RWPE1 (cell line): ENCODE measurements around the gene ZDHHC16.
"Not testable (repeated sequence)": the region's sequence is repeated elsewhere in the genome, so short reads cannot be mapped to it uniquely, and the experiment has no call there.

Experiments
- CTCF ChIA-PET: fragments of 350-600 bp; sonication (Branson Sonifier 250); formaldehyde crosslinking; extraction: SDS; loops from one replicate; lab custom pipeline; 2021; lab: Yijun Ruan, JAX
- POLR2A ChIA-PET: fragments of 400-600 bp; formaldehyde crosslinking; extraction: SDS; loops from one replicate; lab custom pipeline; 2020; ENCODE audit warnings: antibody characterized with exemption; ENCODE audit not compliant: low non-redundant PET; lab: Yijun Ruan, JAX
- DNase-seq: peaks from one replicate; pipeline ENCODE4 v3.0.0; 2012; ENCODE audit warnings: low spot score
- H3K27ac ChIP-seq: fragments of 450-650 bp; 2 replicates; pipeline ENCODE4 v1.5.1; 2017
- TF ChIP-seq, protein P1 (sequence below): fragments of 450-650 bp; conservative IDR thresholded peaks from 2 replicates; pipeline ENCODE4 v1.5.1; 2017; ENCODE audit warnings: low read depth, mild to moderate bottlenecking

ZDHHC16 gene

GRCh38 chr10:97466755-97467154, 20.8 kb downstream of the ZDHHC16 start:
- ChIA-PET POLR2A (interaction anchor here (0.6 kb wide), 2 partner anchors 178 to 220 kb away, joined by 4 to 7 read pairs; partner anchors contain the start of gene AVPI1), CTCF (interaction anchor here (0.6 to 3.9 kb wide), 4 partner anchors 87 to 1220 kb away, joined by 4 to 18 read pairs (median 5); no protein-coding TSS in a partner anchor)
- TF ChIP-seq, protein P1, sequence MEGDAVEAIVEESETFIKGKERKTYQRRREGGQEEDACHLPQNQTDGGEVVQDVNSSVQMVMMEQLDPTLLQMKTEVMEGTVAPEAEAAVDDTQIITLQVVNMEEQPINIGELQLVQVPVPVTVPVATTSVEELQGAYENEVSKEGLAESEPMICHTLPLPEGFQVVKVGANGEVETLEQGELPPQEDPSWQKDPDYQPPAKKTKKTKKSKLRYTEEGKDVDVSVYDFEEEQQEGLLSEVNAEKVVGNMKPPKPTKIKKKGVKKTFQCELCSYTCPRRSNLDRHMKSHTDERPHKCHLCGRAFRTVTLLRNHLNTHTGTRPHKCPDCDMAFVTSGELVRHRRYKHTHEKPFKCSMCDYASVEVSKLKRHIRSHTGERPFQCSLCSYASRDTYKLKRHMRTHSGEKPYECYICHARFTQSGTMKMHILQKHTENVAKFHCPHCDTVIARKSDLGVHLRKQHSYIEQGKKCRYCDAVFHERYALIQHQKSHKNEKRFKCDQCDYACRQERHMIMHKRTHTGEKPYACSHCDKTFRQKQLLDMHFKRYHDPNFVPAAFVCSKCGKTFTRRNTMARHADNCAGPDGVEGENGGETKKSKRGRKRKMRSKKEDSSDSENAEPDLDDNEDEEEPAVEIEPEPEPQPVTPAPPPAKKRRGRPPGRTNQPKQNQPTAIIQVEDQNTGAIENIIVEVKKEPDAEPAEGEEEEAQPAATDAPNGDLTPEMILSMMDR: no peak
- peak overlapping the region; percentile 68 for H3K27ac ChIP-seq
- peak; percentile 72 for DNase-seq

DNA sequence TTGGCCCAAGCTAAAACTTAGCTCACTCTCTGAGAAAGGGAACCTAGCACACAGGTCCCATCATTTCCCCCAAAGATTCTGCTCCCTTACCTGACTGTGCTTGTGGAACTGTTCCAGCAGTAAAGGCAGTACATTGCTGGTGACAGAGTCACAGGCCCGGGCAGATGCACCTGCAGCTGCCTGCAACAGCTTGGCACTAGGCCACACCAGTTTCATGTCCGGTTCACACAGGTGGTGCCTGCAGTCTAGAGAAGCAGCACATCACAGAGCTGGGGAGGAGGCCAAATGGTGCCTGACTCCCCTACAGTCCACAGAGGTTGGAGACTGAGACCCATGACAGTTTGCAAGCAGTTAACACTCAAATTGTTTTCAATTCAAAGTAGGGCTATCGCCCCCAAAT, 22.2 kb downstream of the ZDHHC16 start:
- peak; percentile 49 for DNase-seq
- TF ChIP-seq, protein P1: no peak
- POLR2A ChIA-PET: interaction anchor here (0.5 to 1.0 kb wide), 2 partner anchors 29 to 84 kb away, joined by 3 to 10 read pairs; no protein-coding TSS in a partner anchor
- CTCF ChIA-PET: interaction anchor here (0.6 kb wide), 1 partner anchor 83 kb away, joined by 7 read pairs; no protein-coding TSS in a partner anchor
- peak overlapping the region; percentile 59 for H3K27ac ChIP-seq

DNA sequence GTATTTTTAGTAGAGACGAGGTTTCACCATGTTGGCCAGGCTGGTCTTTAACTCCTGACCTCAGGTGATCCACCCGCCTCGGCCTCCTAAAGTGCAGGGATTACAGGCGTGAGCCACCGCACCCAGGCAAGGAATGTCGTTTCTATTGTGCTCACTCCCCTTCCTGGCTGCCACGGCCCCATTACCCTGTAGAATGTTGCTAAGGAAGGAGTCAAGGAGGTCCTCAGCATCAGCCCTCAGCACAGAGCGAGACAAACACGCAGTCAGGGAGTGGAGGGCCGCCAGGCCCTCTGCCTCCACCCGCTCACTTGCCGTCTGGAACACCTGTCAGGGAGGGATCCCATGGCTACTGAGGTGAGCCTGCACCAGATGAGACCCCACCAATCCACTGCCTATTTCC, 22.8 kb downstream of the ZDHHC16 start:
- H3K27ac ChIP-seq: peak overlapping the region; percentile 59
- POLR2A ChIA-PET, CTCF ChIA-PET, DNase-seq: not testable (repeated sequence)

DNA sequence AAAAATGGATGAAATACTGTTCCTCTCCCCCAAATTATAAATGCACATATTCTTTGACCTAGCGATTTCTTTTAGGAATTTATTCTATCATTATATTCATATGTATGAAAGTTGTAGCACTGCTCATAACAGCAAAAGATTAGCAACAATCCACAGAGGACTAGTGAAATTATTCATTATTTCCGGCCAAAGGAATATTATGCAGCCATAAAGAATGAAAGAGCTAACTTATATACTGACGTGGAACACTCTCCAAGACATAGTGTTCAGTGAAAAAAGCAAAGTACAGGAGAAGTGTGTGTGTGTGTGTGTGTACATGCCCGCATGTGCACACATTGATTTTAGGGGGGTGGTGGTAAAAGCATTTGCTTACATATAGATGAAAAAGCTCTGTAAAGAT, 28.9 kb downstream of the ZDHHC16 start:
- ChIA-PET POLR2A (no interaction called here), CTCF (interaction anchor here (0.5 to 0.8 kb wide), 4 partner anchors 27 to 136 kb away, joined by 3 to 5 read pairs (median 4); no protein-coding TSS in a partner anchor)
- TF ChIP-seq, protein P1: no peak
- H3K27ac ChIP-seq: no peak overlapping the region
- DNase-seq: no peak

DNA sequence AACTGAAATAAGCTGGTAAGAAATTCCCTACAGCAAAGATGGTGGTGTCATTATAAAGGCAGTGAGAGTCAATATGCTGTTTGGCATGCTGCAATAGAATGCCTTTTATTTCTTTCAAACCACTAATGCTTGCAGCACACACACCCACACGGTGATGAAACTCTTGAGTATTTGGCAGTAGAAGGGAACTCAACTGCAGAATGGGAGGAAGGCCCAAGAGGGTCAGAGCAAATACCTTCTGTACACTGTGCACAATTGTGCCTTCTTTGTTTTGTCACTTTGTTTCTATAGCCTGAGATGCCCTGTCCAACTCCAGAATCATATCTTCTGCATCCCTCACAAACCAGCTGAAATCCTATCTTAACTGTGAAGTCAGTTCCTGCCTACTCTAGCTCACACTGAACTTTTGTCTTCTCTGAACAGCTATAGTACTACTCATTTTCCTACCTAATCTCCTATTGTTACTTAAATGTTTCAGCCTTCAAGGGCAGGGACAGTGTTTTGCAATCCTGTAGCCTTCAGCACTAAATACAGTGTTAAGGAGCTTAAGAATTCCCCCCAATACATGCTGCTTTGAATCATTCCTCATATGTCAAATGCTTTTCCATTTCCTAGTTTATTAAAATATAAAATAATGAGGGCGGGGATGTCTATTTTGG, 30.1 kb downstream of the ZDHHC16 start:
- CTCF ChIA-PET: no interaction called here
- DNase-seq: no peak
- POLR2A ChIA-PET: no interaction called here

DNA sequence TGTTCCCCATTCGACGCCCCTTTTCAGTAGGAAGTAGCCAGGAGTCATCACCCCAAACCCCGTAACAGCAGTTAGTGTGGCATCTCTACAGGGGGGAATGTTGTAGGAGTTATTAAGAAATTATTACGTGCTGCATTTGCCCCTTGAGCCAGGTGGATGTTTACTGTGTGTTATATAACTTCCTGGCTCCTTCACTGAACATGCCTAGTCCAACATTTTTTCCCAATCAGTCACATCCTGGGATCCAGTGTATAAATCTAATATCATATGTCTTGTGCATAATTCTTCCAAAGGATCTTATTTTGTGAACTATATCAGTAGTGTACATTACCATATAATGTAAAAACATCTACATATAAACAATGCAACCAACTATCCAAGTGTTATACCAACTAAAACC, 33.4 kb downstream of the ZDHHC16 start:
- DNase-seq, CTCF ChIA-PET, POLR2A ChIA-PET, H3K27ac ChIP-seq: not testable (repeated sequence)

More for the DNA sequence above, 30.1 kb downstream of the ZDHHC16 start:
- H3K27ac ChIP-seq: no peak overlapping the region
- TF ChIP-seq, protein P1: no peak

GRCh38 chr10:97479939-97480338, 34.0 kb downstream of the ZDHHC16 start:
- POLR2A ChIA-PET: no interaction called here

More at GRCh38 chr10:97479939-97480338, 34.0 kb downstream of the ZDHHC16 start:
- CTCF ChIA-PET: no interaction called here
- no peak for DNase-seq
- TF ChIP-seq, protein P1: no peak
- peak overlapping the region; percentile 45; the same call in 1 of the 2 replicates for H3K27ac ChIP-seq
